WTC11 (cell line): ENCODE data around the gene PSMD1.

Experiments
- ELF4 ChIP-seq: sonication (generic); formaldehyde crosslinking; IDR thresholded peaks from 2 replicates; pipeline ENCODE4 v1.8.1; 2022; ENCODE audit warnings: low read depth, mild to moderate bottlenecking, moderate library complexity, missing genetic modification reagents
- ESRRA ChIP-seq: sonication (generic); formaldehyde crosslinking; IDR thresholded peaks from 2 replicates; pipeline ENCODE4 v1.8.1; 2022; ENCODE audit warnings: mild to moderate bottlenecking, missing genetic modification reagents, borderline replicate concordance
- JUN ChIP-seq: sonication (generic); formaldehyde crosslinking; IDR thresholded peaks from 2 replicates; pipeline ENCODE4 v1.8.0; 2023; ENCODE audit warnings: mild to moderate bottlenecking, missing genetic modification reagents
- MXD4 ChIP-seq: fragments of 250-450 bp; sonication (Bioruptor Pico); IDR thresholded peaks from 2 replicates; pipeline ENCODE4 v1.8.0; 2021; ENCODE audit warnings: mild to moderate bottlenecking, moderate library complexity, borderline replicate concordance
- ZNF138 ChIP-seq: sonication (generic); formaldehyde crosslinking; conservative IDR thresholded peaks from 2 replicates; pipeline ENCODE4 v1.8.1; 2022; ENCODE audit warnings: mild to moderate bottlenecking, moderate library complexity, missing genetic modification reagents
- ZNF232 ChIP-seq: sonication (generic); formaldehyde crosslinking; IDR thresholded peaks from 2 replicates; pipeline ENCODE4 v1.8.0; 2022; ENCODE audit warnings: mild to moderate bottlenecking, missing genetic modification reagents
- TF ChIP-seq, protein P1 (sequence below): sonication (generic); formaldehyde crosslinking; IDR thresholded peaks from 2 replicates; pipeline ENCODE4 v1.8.0; 2022; ENCODE audit warnings: mild to moderate bottlenecking, missing genetic modification reagents
- TF ChIP-seq, protein P2 (sequence below): fragments of 200-600 bp; IDR thresholded peaks from 2 replicates; pipeline ENCODE4 v1.8.0; 2022; ENCODE audit warnings: antibody characterized with exemption
- TF ChIP-seq, protein P3 (sequence below): sonication (generic); formaldehyde crosslinking; IDR thresholded peaks from 2 replicates; pipeline ENCODE4 v1.8.1; 2023; ENCODE audit warnings: mild to moderate bottlenecking, missing genetic modification reagents, moderate library complexity

DNA sequence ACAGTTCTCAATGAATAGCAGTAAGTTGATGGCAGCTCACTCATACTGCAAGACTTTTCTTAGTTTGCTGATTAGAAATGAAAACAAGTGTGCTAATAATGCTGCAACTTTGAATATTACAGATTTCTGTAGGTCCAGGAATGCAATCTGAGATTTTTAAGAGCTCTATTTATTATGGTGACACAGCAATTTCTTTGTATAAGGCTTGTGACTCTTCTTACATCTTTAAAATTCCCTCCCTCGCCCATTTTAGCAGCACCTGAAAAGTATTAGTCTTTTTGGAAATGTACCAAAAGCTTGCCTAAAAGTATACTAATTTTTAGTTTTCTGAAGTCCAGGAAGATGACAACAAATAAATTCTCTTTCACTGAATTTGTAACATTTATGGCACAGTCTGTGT is 72.5 kb downstream of the PSMD1 start:
- TF ChIP-seq, protein P1, sequence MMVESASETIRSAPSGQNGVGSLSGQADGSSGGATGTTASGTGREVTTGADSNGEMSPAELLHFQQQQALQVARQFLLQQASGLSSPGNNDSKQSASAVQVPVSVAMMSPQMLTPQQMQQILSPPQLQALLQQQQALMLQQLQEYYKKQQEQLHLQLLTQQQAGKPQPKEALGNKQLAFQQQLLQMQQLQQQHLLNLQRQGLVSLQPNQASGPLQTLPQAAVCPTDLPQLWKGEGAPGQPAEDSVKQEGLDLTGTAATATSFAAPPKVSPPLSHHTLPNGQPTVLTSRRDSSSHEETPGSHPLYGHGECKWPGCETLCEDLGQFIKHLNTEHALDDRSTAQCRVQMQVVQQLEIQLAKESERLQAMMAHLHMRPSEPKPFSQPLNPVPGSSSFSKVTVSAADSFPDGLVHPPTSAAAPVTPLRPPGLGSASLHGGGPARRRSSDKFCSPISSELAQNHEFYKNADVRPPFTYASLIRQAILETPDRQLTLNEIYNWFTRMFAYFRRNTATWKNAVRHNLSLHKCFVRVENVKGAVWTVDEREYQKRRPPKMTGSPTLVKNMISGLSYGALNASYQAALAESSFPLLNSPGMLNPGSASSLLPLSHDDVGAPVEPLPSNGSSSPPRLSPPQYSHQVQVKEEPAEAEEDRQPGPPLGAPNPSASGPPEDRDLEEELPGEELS (CRISPR knock-in tag), result no peak
- TF ChIP-seq, protein P2, sequence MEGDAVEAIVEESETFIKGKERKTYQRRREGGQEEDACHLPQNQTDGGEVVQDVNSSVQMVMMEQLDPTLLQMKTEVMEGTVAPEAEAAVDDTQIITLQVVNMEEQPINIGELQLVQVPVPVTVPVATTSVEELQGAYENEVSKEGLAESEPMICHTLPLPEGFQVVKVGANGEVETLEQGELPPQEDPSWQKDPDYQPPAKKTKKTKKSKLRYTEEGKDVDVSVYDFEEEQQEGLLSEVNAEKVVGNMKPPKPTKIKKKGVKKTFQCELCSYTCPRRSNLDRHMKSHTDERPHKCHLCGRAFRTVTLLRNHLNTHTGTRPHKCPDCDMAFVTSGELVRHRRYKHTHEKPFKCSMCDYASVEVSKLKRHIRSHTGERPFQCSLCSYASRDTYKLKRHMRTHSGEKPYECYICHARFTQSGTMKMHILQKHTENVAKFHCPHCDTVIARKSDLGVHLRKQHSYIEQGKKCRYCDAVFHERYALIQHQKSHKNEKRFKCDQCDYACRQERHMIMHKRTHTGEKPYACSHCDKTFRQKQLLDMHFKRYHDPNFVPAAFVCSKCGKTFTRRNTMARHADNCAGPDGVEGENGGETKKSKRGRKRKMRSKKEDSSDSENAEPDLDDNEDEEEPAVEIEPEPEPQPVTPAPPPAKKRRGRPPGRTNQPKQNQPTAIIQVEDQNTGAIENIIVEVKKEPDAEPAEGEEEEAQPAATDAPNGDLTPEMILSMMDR, result no peak
- TF ChIP-seq ESRRA (CRISPR knock-in tag) (no peak), ELF4 (CRISPR knock-in tag) (no peak), ZNF232 (CRISPR knock-in tag) (no peak), ZNF138 (no peak), JUN (CRISPR knock-in tag) (no peak), MXD4 (no peak)
- TF ChIP-seq, protein P3, sequence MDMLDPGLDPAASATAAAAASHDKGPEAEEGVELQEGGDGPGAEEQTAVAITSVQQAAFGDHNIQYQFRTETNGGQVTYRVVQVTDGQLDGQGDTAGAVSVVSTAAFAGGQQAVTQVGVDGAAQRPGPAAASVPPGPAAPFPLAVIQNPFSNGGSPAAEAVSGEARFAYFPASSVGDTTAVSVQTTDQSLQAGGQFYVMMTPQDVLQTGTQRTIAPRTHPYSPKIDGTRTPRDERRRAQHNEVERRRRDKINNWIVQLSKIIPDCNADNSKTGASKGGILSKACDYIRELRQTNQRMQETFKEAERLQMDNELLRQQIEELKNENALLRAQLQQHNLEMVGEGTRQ (CRISPR knock-in tag), result no peak
